IMR-90 (cell line): ENCODE results near the gene PRSS56. TPM values are rescaled to one million over a fixed set of nuclear protein-coding genes. Genes with fewer than 3 reads are reported as not detected.

Experiments
- ATAC-seq: fragments of 200-7000 bp; cut with Tn5 transposase; 2 replicates; pipeline ENCODE4 v1.9.1; 2020; ENCODE audit warnings: low read depth, mild to moderate bottlenecking, moderate library complexity
- BruUV-seq: library from RNA; stranded (reverse); fragments of 400-500 nt; replicated peaks from 2 replicates; lab custom pipeline; 2021; lab: Mats Ljungman, UMichigan
- CTCF ChIA-PET: fragments of 300-600 bp; formaldehyde crosslinking; extraction: SDS; loops from one replicate; lab custom pipeline; 2021; ENCODE audit warnings: antibody characterized with exemption; lab: Yijun Ruan, JAX
- POLR2A ChIA-PET: fragments of 300-600 bp; sonication (Branson Sonifier 250); formaldehyde crosslinking; loops from one replicate; lab custom pipeline; 2022; ENCODE audit warnings: antibody characterized with exemption; ENCODE audit not compliant: unreplicated experiment; lab: Charles Lee
- DNase-seq: peaks from one replicate; pipeline ENCODE4 v3.0.0; 2013
- H2AFZ ChIP-seq: replicated peaks from 2 replicates; pipeline ENCODE3; 2013; ENCODE audit warnings: low read length, mild to moderate bottlenecking; ENCODE audit not compliant: poor library complexity
- H2AK5ac ChIP-seq: 2 replicates; pipeline ENCODE4 v1.6.1; 2013; ENCODE audit warnings: low read depth, low read length, inconsistent platforms
- H2AK9ac ChIP-seq: replicated peaks from 2 replicates; pipeline ENCODE3; 2013; ENCODE audit warnings: mild to moderate bottlenecking, low read depth, low read length, moderate library complexity; ENCODE audit not compliant: poor library complexity
- H2BK120ac ChIP-seq: 2 replicates; pipeline ENCODE4 v1.6.1; 2013; ENCODE audit warnings: low read depth, low read length, inconsistent platforms
- H2BK15ac ChIP-seq: 3 replicates; pipeline ENCODE4 v1.6.1; 2013; ENCODE audit warnings: low read depth, low read length, inconsistent platforms
- H2BK20ac ChIP-seq: 2 replicates; pipeline ENCODE4 v1.6.1; 2013; ENCODE audit warnings: low read depth, mild to moderate bottlenecking, inconsistent platforms, low read length, moderate library complexity
- H2BK5ac ChIP-seq: 2 replicates; pipeline ENCODE4 v1.6.1; 2013; ENCODE audit warnings: mild to moderate bottlenecking, low read depth, low read length, inconsistent platforms; ENCODE audit not compliant: poor library complexity, severe bottlenecking
- H3K14ac ChIP-seq: replicated peaks from 2 replicates; pipeline ENCODE4 v1.6.1; 2013; ENCODE audit warnings: low read depth, low read length, inconsistent platforms
- H3K18ac ChIP-seq: 2 replicates; pipeline ENCODE4 v1.6.1; 2013; ENCODE audit warnings: low read depth, low read length, control low read depth
- H3K23ac ChIP-seq: 2 replicates; pipeline ENCODE4 v1.6.1; 2013; ENCODE audit warnings: low read depth, low read length, inconsistent platforms
- H3K27ac ChIP-seq: 2 replicates; pipeline ENCODE4 v1.5.1; 2013; ENCODE audit warnings: mild to moderate bottlenecking, control low read depth, low read length; ENCODE audit not compliant: insufficient read depth
- H3K27me3 ChIP-seq: 2 replicates; pipeline ENCODE4 v1.6.1; 2013; ENCODE audit warnings: low read length; ENCODE audit not compliant: control insufficient read depth, insufficient read depth
- H3K36me3 ChIP-seq: 2 replicates; pipeline ENCODE4 v1.6.1; 2013; ENCODE audit warnings: low read length, mixed read lengths; ENCODE audit not compliant: control insufficient read depth, insufficient read depth
- H3K4ac ChIP-seq: 2 replicates; pipeline ENCODE4 v1.6.1; 2013; ENCODE audit warnings: low read depth, low read length, inconsistent platforms
- H3K4me1 ChIP-seq: 2 replicates; pipeline ENCODE4 v1.6.1; 2013; ENCODE audit warnings: low read length, mixed read lengths; ENCODE audit not compliant: control insufficient read depth, insufficient read depth
- H3K4me2 ChIP-seq: 2 replicates; pipeline ENCODE4 v1.6.1; 2013; ENCODE audit warnings: low read depth, mild to moderate bottlenecking, control low read depth, low read length, moderate library complexity
- H3K4me3 ChIP-seq: 2 replicates; pipeline ENCODE4 v1.5.1; 2013; ENCODE audit warnings: low read depth, mild to moderate bottlenecking, control low read depth, low read length, moderate library complexity; ENCODE audit not compliant: insufficient read depth
- H3K56ac ChIP-seq: 2 replicates; pipeline ENCODE4 v1.6.1; 2013; ENCODE audit warnings: low read length, inconsistent platforms; ENCODE audit not compliant: insufficient read depth; ENCODE audit errors: extremely low read depth
- H3K79me1 ChIP-seq, 2 experiments: 2 replicates each; pipeline ENCODE4 v1.6.1; 2013; ENCODE audit warnings: low read length in 2 of 2, inconsistent platforms in 1 of 2, low read depth in 1 of 2
- H3K9ac ChIP-seq: 2 replicates; pipeline ENCODE4 v1.6.1; 2013; ENCODE audit warnings: low read depth, low read length, control low read depth
- H3K9me1 ChIP-seq: 2 replicates; pipeline ENCODE4 v1.6.1; 2013; ENCODE audit warnings: low read length, inconsistent platforms; ENCODE audit not compliant: insufficient read depth
- H3K9me3 ChIP-seq: 2 replicates; pipeline ENCODE4 v1.6.1; 2013; ENCODE audit warnings: low read length; ENCODE audit not compliant: control insufficient read depth, insufficient read depth
- H4K20me1 ChIP-seq: 2 replicates; pipeline ENCODE4 v1.6.1; 2013; ENCODE audit warnings: low read length, inconsistent platforms; ENCODE audit not compliant: insufficient read depth
- H4K5ac ChIP-seq: 2 replicates; pipeline ENCODE4 v1.6.1; 2013; ENCODE audit warnings: mild to moderate bottlenecking, low read depth, low read length, control low read depth
- H4K8ac ChIP-seq, 2 experiments: 2 replicates each; pipeline ENCODE4 v1.6.1; 2013; ENCODE audit warnings: low read depth in 2 of 2, low read length in 2 of 2, control low read depth in 1 of 2, inconsistent platforms in 1 of 2
- H4K91ac ChIP-seq: 2 replicates; pipeline ENCODE4 v1.6.1; 2013; ENCODE audit warnings: low read depth, low read length, inconsistent platforms; ENCODE audit not compliant: insufficient read depth
- ELK1 ChIP-seq: fragments of 150-350 bp; IDR thresholded peaks from 2 replicates; pipeline ENCODE4 v1.6.1; 2016; ENCODE audit warnings: low read depth, mild to moderate bottlenecking, low read length, moderate library complexity, borderline replicate concordance
- MXI1 ChIP-seq: IDR thresholded peaks from 2 replicates; pipeline ENCODE4 v1.6.1; 2012; ENCODE audit warnings: low read depth, mild to moderate bottlenecking, low read length, moderate library complexity, borderline replicate concordance
- RCOR1 ChIP-seq: IDR thresholded peaks from 2 replicates; pipeline ENCODE4 v1.6.1; 2012; ENCODE audit warnings: mild to moderate bottlenecking, low read length, improper control_type of control experiment; ENCODE audit not compliant: insufficient replicate concordance
- RFX5 ChIP-seq: IDR thresholded peaks from 2 replicates; pipeline ENCODE4 v1.8.0; 2012; ENCODE audit warnings: low read depth, mild to moderate bottlenecking, low read length, moderate library complexity
- SMC3 ChIP-seq: fragments of 150-350 bp; IDR thresholded peaks from 2 replicates; pipeline ENCODE4 v1.6.1; 2016; ENCODE audit warnings: low read depth, mild to moderate bottlenecking, antibody characterized with exemption, low read length, moderate library complexity
- dilution Hi-C: fragments of 300-500 bp; cut with HindIII; formaldehyde crosslinking; loops from one replicate; pipeline ENCODE4 v1.14.3; 2018; ENCODE audit warnings: low sequenced_read_pairs; ENCODE audit not compliant: unreplicated experiment
- in situ Hi-C: fragments of 300-500 bp; cut with MboI; formaldehyde crosslinking; loops from 3 replicates; pipeline ENCODE4 v1.14.3; 2019; ENCODE audit warnings: low sequenced_read_pairs, inconsistent platforms, mixed read lengths
- intact Hi-C: fragments of 100-400 bp; cut with micrococcal nuclease; formaldehyde crosslinking; loops from 2 replicates; pipeline ENCODE4 v1.10.0; 2022
- polyA plus RNA-seq, 3 experiments: library from polyadenylated mRNA; depleted of rRNA; stranded (reverse); fragments of >200 nt; gene quantifications; 2 replicates each; pipeline ENCODE4 v1.2.3, GENCODE V29; 2012; ENCODE audit warnings: low replicate concordance in 1 of 3
- total RNA-seq: library from RNA; depleted of rRNA; stranded (reverse); fragments of >200 nt; gene quantifications from 2 replicates; pipeline ENCODE4 v1.2.3, GENCODE V29; 2012
- TF ChIP-seq, protein P1 (sequence below): fragments of 150-350 bp; IDR thresholded peaks from 2 replicates; pipeline ENCODE4 v1.6.1; 2017; ENCODE audit warnings: mild to moderate bottlenecking, antibody characterized with exemption, low read length, low read depth

The PRSS56 gene
- total and polyA plus RNA-seq, 2 of the 4 experiments (the other 2 are of a cell fraction): not detected

- no peak overlapping the region for H3K4me3 ChIP-seq
- no peak overlapping the region; the same call in 1 of the 2 replicates for H4K91ac ChIP-seq
- no peak for DNase-seq
- H2BK15ac ChIP-seq: no peak overlapping the region
- in situ Hi-C loops: no loop called here
- dilution Hi-C loops: no loop called here
- no peaks in the 10 kb centered on the region; the same call in 1 of the 2 replicates for H3K4me1 ChIP-seq
- H3K4ac ChIP-seq: 0 out of 2 replicates have a peak overlapping the region, but pooled peaks have one; percentile 26
- H3K27ac ChIP-seq: no peak overlapping the region
- CTCF ChIA-PET: no interaction called here
- H3K9me1 ChIP-seq: peaks cover 6% of the 10 kb centered on the region; the same call in 1 of the 2 replicates
- no peak overlapping the region for H3K9ac ChIP-seq
- intact Hi-C loops: no loop called here
- H2AFZ ChIP-seq: no peak overlapping the region
- H4K8ac ChIP-seq: 0 out of 4 replicates have a peak overlapping the region, but pooled peaks of 1 of the 2 experiments have one; percentile 6
- H3K23ac ChIP-seq: 0 out of 2 replicates have a peak overlapping the region, but pooled peaks have one; percentile 34
- H2BK5ac ChIP-seq: peak overlapping the region; percentile 52
- H3K14ac ChIP-seq: peak overlapping the region; percentile 30; the same call in 1 of the 2 replicates
- H4K5ac ChIP-seq: no peak overlapping the region
- 0 out of 2 replicates have a peak, but pooled peaks cover 3% of the 10 kb centered on the region for H4K20me1 ChIP-seq
- no peak overlapping the region; the same call in 1 of the 2 replicates for H2BK20ac ChIP-seq
- no peaks in the 10 kb centered on the region for H3K27me3 ChIP-seq
- no peaks in the 10 kb centered on the region for H3K9me3 ChIP-seq
- H2AK5ac ChIP-seq: no peak overlapping the region
- H3K18ac ChIP-seq: no peak overlapping the region; the same call in 1 of the 2 replicates
- no peak for TF ChIP-seq MXI1
- TF ChIP-seq, protein P1, sequence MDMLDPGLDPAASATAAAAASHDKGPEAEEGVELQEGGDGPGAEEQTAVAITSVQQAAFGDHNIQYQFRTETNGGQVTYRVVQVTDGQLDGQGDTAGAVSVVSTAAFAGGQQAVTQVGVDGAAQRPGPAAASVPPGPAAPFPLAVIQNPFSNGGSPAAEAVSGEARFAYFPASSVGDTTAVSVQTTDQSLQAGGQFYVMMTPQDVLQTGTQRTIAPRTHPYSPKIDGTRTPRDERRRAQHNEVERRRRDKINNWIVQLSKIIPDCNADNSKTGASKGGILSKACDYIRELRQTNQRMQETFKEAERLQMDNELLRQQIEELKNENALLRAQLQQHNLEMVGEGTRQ: no peak
- TF ChIP-seq ELK1: no peak
- no peak for TF ChIP-seq SMC3
- no peak for TF ChIP-seq RFX5
- no peak for TF ChIP-seq RCOR1
- H3K79me1 ChIP-seq: peaks cover 11 to 37% of the 10 kb centered on the region in 2 experiments
- H2BK120ac ChIP-seq: no peak overlapping the region
- H3K36me3 ChIP-seq: peaks cover 58% of the 10 kb centered on the region
- H3K4me2 ChIP-seq: no peak overlapping the region; the same call in 1 of the 2 replicates
- H3K56ac ChIP-seq: no peak overlapping the region
- no TSS peak for BruUV-seq
- POLR2A ChIA-PET: interaction anchor here (0.6 kb wide), 1 partner anchor 602 kb away, joined by 10 read pairs; no protein-coding TSS in a partner anchor
- no peak overlapping the region for H2AK9ac ChIP-seq
- ATAC-seq: peak; percentile 8; the same call in 1 of the 2 replicates
Observed at GRCh38 chr2:232567721-232568120, 47.5 kb downstream of the PRSS56 start.
